Keratinocyte (primary cell): ENCODE measurements around the gene CDKN2D.

Experiments used
- EZH2 ChIP-seq: IDR thresholded peaks from one replicate; pipeline ENCODE4 v1.6.1; 2012; ENCODE audit warnings: inconsistent platforms, mild to moderate bottlenecking, low read length, moderate library complexity
- TF ChIP-seq, protein P1 (sequence below), 3 experiments: IDR thresholded peaks in 1 of 3; conservative IDR thresholded peaks in 1 of 3; optimal IDR thresholded peaks in 1 of 3; 2 replicates in 2 of 3; 3 replicates in 1 of 3; pipeline versions ENCODE3 to v1.5.1; 2011; ENCODE audit warnings: low read length in 3 of 3, mild to moderate bottlenecking in 3 of 3, moderate library complexity in 2 of 3, control low read depth in 1 of 3, inconsistent platforms in 1 of 3; ENCODE audit not compliant: insufficient read depth in 2 of 3; ENCODE audit errors: extremely low read depth in 1 of 3

GRCh38 chr19:10565028-10565566 lies 3.7 kb downstream of the CDKN2D start:
- TF ChIP-seq, protein P1, sequence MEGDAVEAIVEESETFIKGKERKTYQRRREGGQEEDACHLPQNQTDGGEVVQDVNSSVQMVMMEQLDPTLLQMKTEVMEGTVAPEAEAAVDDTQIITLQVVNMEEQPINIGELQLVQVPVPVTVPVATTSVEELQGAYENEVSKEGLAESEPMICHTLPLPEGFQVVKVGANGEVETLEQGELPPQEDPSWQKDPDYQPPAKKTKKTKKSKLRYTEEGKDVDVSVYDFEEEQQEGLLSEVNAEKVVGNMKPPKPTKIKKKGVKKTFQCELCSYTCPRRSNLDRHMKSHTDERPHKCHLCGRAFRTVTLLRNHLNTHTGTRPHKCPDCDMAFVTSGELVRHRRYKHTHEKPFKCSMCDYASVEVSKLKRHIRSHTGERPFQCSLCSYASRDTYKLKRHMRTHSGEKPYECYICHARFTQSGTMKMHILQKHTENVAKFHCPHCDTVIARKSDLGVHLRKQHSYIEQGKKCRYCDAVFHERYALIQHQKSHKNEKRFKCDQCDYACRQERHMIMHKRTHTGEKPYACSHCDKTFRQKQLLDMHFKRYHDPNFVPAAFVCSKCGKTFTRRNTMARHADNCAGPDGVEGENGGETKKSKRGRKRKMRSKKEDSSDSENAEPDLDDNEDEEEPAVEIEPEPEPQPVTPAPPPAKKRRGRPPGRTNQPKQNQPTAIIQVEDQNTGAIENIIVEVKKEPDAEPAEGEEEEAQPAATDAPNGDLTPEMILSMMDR (optimal IDR thresholded peaks at IDR 0.05 in 1 of 3, IDR thresholded peaks at IDR 0.05 in 1 of 3, conservative IDR thresholded peaks at IDR 0.05 in 1 of 3; ENCODE audit: extremely low read depth in 1 of 3, insufficient read depth in 2 of 3, low read length in 3 of 3), result peak; percentile 25 to 53 (median 38)
- TF ChIP-seq EZH2, result no peak
